IMR-90 (cell line): ENCODE data around the gene GLRA2. TPM values are rescaled to one million over a fixed set of nuclear protein-coding genes. Genes with fewer than 3 reads are reported as not detected.
A peak's percentile ranks its signal among the peaks of the same experiment; 100 is the strongest.

Experiments used
- ATAC-seq: fragments of 200-7000 bp; cut with Tn5 transposase; 2 replicates; pipeline ENCODE4 v1.9.1; 2020; ENCODE audit warnings: low read depth, mild to moderate bottlenecking, moderate library complexity
- BruUV-seq: library from RNA; stranded (reverse); fragments of 400-500 nt; replicated peaks from 2 replicates; lab custom pipeline; 2021; lab: Mats Ljungman, UMichigan
- CTCF ChIA-PET: fragments of 300-600 bp; formaldehyde crosslinking; extraction: SDS; loops from one replicate; lab custom pipeline; 2021; ENCODE audit warnings: antibody characterized with exemption; lab: Yijun Ruan, JAX
- POLR2A ChIA-PET: fragments of 300-600 bp; sonication (Branson Sonifier 250); formaldehyde crosslinking; loops from one replicate; lab custom pipeline; 2022; ENCODE audit warnings: antibody characterized with exemption; ENCODE audit not compliant: unreplicated experiment; lab: Charles Lee
- DNase-seq: peaks from one replicate; pipeline ENCODE4 v3.0.0; 2013
- H2AFZ ChIP-seq: replicated peaks from 2 replicates; pipeline ENCODE3; 2013; ENCODE audit warnings: low read length, mild to moderate bottlenecking; ENCODE audit not compliant: poor library complexity
- H2AK5ac ChIP-seq: 2 replicates; pipeline ENCODE4 v1.6.1; 2013; ENCODE audit warnings: low read depth, low read length, inconsistent platforms
- H2AK9ac ChIP-seq: replicated peaks from 2 replicates; pipeline ENCODE3; 2013; ENCODE audit warnings: mild to moderate bottlenecking, low read depth, low read length, moderate library complexity; ENCODE audit not compliant: poor library complexity
- H2BK120ac ChIP-seq: 2 replicates; pipeline ENCODE4 v1.6.1; 2013; ENCODE audit warnings: low read depth, low read length, inconsistent platforms
- H2BK15ac ChIP-seq: 3 replicates; pipeline ENCODE4 v1.6.1; 2013; ENCODE audit warnings: low read depth, low read length, inconsistent platforms
- H2BK20ac ChIP-seq: 2 replicates; pipeline ENCODE4 v1.6.1; 2013; ENCODE audit warnings: low read depth, mild to moderate bottlenecking, inconsistent platforms, low read length, moderate library complexity
- H2BK5ac ChIP-seq: 2 replicates; pipeline ENCODE4 v1.6.1; 2013; ENCODE audit warnings: mild to moderate bottlenecking, low read depth, low read length, inconsistent platforms; ENCODE audit not compliant: poor library complexity, severe bottlenecking
- H3K14ac ChIP-seq: replicated peaks from 2 replicates; pipeline ENCODE4 v1.6.1; 2013; ENCODE audit warnings: low read depth, low read length, inconsistent platforms
- H3K18ac ChIP-seq: 2 replicates; pipeline ENCODE4 v1.6.1; 2013; ENCODE audit warnings: low read depth, low read length, control low read depth
- H3K23ac ChIP-seq: 2 replicates; pipeline ENCODE4 v1.6.1; 2013; ENCODE audit warnings: low read depth, low read length, inconsistent platforms
- H3K27ac ChIP-seq: 2 replicates; pipeline ENCODE4 v1.5.1; 2013; ENCODE audit warnings: mild to moderate bottlenecking, control low read depth, low read length; ENCODE audit not compliant: insufficient read depth
- H3K27me3 ChIP-seq: 2 replicates; pipeline ENCODE4 v1.6.1; 2013; ENCODE audit warnings: low read length; ENCODE audit not compliant: control insufficient read depth, insufficient read depth
- H3K36me3 ChIP-seq: 2 replicates; pipeline ENCODE4 v1.6.1; 2013; ENCODE audit warnings: low read length, mixed read lengths; ENCODE audit not compliant: control insufficient read depth, insufficient read depth
- H3K4ac ChIP-seq: 2 replicates; pipeline ENCODE4 v1.6.1; 2013; ENCODE audit warnings: low read depth, low read length, inconsistent platforms
- H3K4me1 ChIP-seq: 2 replicates; pipeline ENCODE4 v1.6.1; 2013; ENCODE audit warnings: low read length, mixed read lengths; ENCODE audit not compliant: control insufficient read depth, insufficient read depth
- H3K4me2 ChIP-seq: 2 replicates; pipeline ENCODE4 v1.6.1; 2013; ENCODE audit warnings: low read depth, mild to moderate bottlenecking, control low read depth, low read length, moderate library complexity
- H3K4me3 ChIP-seq: 2 replicates; pipeline ENCODE4 v1.5.1; 2013; ENCODE audit warnings: low read depth, mild to moderate bottlenecking, control low read depth, low read length, moderate library complexity; ENCODE audit not compliant: insufficient read depth
- H3K56ac ChIP-seq: 2 replicates; pipeline ENCODE4 v1.6.1; 2013; ENCODE audit warnings: low read length, inconsistent platforms; ENCODE audit not compliant: insufficient read depth; ENCODE audit errors: extremely low read depth
- H3K79me1 ChIP-seq, 2 experiments: 2 replicates each; pipeline ENCODE4 v1.6.1; 2013; ENCODE audit warnings: low read length in 2 of 2, inconsistent platforms in 1 of 2, low read depth in 1 of 2
- H3K9ac ChIP-seq: 2 replicates; pipeline ENCODE4 v1.6.1; 2013; ENCODE audit warnings: low read depth, low read length, control low read depth
- H3K9me1 ChIP-seq: 2 replicates; pipeline ENCODE4 v1.6.1; 2013; ENCODE audit warnings: low read length, inconsistent platforms; ENCODE audit not compliant: insufficient read depth
- H3K9me3 ChIP-seq: 2 replicates; pipeline ENCODE4 v1.6.1; 2013; ENCODE audit warnings: low read length; ENCODE audit not compliant: control insufficient read depth, insufficient read depth
- H4K20me1 ChIP-seq: 2 replicates; pipeline ENCODE4 v1.6.1; 2013; ENCODE audit warnings: low read length, inconsistent platforms; ENCODE audit not compliant: insufficient read depth
- H4K5ac ChIP-seq: 2 replicates; pipeline ENCODE4 v1.6.1; 2013; ENCODE audit warnings: mild to moderate bottlenecking, low read depth, low read length, control low read depth
- H4K8ac ChIP-seq, 2 experiments: 2 replicates each; pipeline ENCODE4 v1.6.1; 2013; ENCODE audit warnings: low read depth in 2 of 2, low read length in 2 of 2, control low read depth in 1 of 2, inconsistent platforms in 1 of 2
- H4K91ac ChIP-seq: 2 replicates; pipeline ENCODE4 v1.6.1; 2013; ENCODE audit warnings: low read depth, low read length, inconsistent platforms; ENCODE audit not compliant: insufficient read depth
- CHD1 ChIP-seq: IDR thresholded peaks from 2 replicates; pipeline ENCODE4 v1.6.1; 2012; ENCODE audit warnings: low read depth, low read length, improper control_type of control experiment
- SMC3 ChIP-seq: fragments of 150-350 bp; IDR thresholded peaks from 2 replicates; pipeline ENCODE4 v1.6.1; 2016; ENCODE audit warnings: low read depth, mild to moderate bottlenecking, antibody characterized with exemption, low read length, moderate library complexity
- WGBS, 2 experiments: methylation state at CpG; one replicate each; pipeline versions ENCODE4 v1.1.5 to v1.1.7; 2013; ENCODE audit warnings: missing lambda C conversion rate in 2 of 2; ENCODE audit not compliant: insufficient read length in 1 of 2; ENCODE audit errors: extremely low coverage in 2 of 2; 5-methylcytosine and 5-hydroxymethylcytosine counted together
- dilution Hi-C: fragments of 300-500 bp; cut with HindIII; formaldehyde crosslinking; loops from one replicate; pipeline ENCODE4 v1.14.3; 2018; ENCODE audit warnings: low sequenced_read_pairs; ENCODE audit not compliant: unreplicated experiment
- in situ Hi-C: fragments of 300-500 bp; cut with MboI; formaldehyde crosslinking; loops from 3 replicates; pipeline ENCODE4 v1.14.3; 2019; ENCODE audit warnings: low sequenced_read_pairs, inconsistent platforms, mixed read lengths
- intact Hi-C: fragments of 100-400 bp; cut with micrococcal nuclease; formaldehyde crosslinking; loops from 2 replicates; pipeline ENCODE4 v1.10.0; 2022
- polyA plus RNA-seq, 3 experiments: library from polyadenylated mRNA; depleted of rRNA; stranded (reverse); fragments of >200 nt; gene quantifications; 2 replicates each; pipeline ENCODE4 v1.2.3, GENCODE V29; 2012; ENCODE audit warnings: low replicate concordance in 1 of 3
- total RNA-seq: library from RNA; depleted of rRNA; stranded (reverse); fragments of >200 nt; gene quantifications from 2 replicates; pipeline ENCODE4 v1.2.3, GENCODE V29; 2012
- TF ChIP-seq, protein P1 (sequence below): conservative IDR thresholded peaks from 2 replicates; pipeline ENCODE4 v1.5.1; 2012; ENCODE audit warnings: mild to moderate bottlenecking, low read depth, low read length, improper control_type of control experiment

GLRA2 gene
- total and polyA plus RNA-seq, 2 of the 4 experiments (the other 2 are of a cell fraction) = not detected

DNA sequence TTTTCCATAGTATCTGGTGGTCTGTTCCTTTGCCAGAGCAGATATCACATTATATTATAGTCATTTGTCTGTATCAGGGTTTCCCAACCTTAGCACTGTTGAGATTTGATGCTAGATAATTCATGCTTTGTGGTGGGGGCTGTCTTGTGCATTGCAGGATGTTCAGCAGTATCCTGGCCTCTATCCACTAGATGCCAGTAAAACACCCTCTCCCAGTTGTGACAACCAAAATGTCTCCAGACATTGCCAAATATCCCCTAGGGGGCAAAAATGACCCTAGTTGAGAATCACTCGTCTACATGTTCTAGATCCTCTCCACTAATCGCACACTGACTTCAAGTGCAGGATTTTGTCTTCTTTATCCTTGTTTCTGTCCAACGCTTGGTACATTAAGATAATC lies 182.8 kb downstream of the GLRA2 start:
- H3K36me3 ChIP-seq = no peaks in the 10 kb centered on the region
- CTCF ChIA-PET = no interaction called here
- H2BK15ac ChIP-seq = no peak overlapping the region
- no peaks in the 10 kb centered on the region for H3K4me1 ChIP-seq
- H3K56ac ChIP-seq = no peak overlapping the region
- no peak overlapping the region for H4K91ac ChIP-seq
- no peak overlapping the region for H3K4me2 ChIP-seq
- intact Hi-C loops = loop anchor here (10.0 kb wide), 1 partner anchor 433 kb away; no protein-coding TSS in a partner anchor
- H4K20me1 ChIP-seq = no peaks in the 10 kb centered on the region
- TF ChIP-seq SMC3 = 0 out of 2 replicates have a peak, but pooled peaks have one; percentile 5
- TF ChIP-seq, protein P1, sequence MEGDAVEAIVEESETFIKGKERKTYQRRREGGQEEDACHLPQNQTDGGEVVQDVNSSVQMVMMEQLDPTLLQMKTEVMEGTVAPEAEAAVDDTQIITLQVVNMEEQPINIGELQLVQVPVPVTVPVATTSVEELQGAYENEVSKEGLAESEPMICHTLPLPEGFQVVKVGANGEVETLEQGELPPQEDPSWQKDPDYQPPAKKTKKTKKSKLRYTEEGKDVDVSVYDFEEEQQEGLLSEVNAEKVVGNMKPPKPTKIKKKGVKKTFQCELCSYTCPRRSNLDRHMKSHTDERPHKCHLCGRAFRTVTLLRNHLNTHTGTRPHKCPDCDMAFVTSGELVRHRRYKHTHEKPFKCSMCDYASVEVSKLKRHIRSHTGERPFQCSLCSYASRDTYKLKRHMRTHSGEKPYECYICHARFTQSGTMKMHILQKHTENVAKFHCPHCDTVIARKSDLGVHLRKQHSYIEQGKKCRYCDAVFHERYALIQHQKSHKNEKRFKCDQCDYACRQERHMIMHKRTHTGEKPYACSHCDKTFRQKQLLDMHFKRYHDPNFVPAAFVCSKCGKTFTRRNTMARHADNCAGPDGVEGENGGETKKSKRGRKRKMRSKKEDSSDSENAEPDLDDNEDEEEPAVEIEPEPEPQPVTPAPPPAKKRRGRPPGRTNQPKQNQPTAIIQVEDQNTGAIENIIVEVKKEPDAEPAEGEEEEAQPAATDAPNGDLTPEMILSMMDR = peak; percentile 13; the same call in 1 of the 2 replicates
- no peak for TF ChIP-seq CHD1
- H2BK5ac ChIP-seq = no peak overlapping the region
- no peak overlapping the region for H2AFZ ChIP-seq
- H4K5ac ChIP-seq = no peak overlapping the region
- no peak overlapping the region for H3K4ac ChIP-seq
- H3K9me3 ChIP-seq = no peaks in the 10 kb centered on the region
- no peak overlapping the region for H3K9ac ChIP-seq
- H3K9me1 ChIP-seq = no peaks in the 10 kb centered on the region
- H3K4me3 ChIP-seq = no peak overlapping the region
- no peak overlapping the region for H3K23ac ChIP-seq
- POLR2A ChIA-PET = interaction anchor here (0.6 kb wide), 1 partner anchor 210 kb away, joined by 3 read pairs; no protein-coding TSS in a partner anchor
- no peak overlapping the region for H2BK120ac ChIP-seq
- no peak for ATAC-seq
- dilution Hi-C loops = no loop called here
- DNase-seq = no peak
- no CpG with 5 or more reads among the region's 3 CpGs for WGBS, 2 experiments
- no peak overlapping the region for H3K18ac ChIP-seq
- no peak overlapping the region for H3K14ac ChIP-seq
- BruUV-seq = no TSS peak
- H4K8ac ChIP-seq = no peak overlapping the region
- H2AK5ac ChIP-seq = no peak overlapping the region
- H3K27me3 ChIP-seq = no peaks in the 10 kb centered on the region
- no peaks in the 10 kb centered on the region for H3K79me1 ChIP-seq
- no peak overlapping the region for H3K27ac ChIP-seq
- in situ Hi-C loops = no loop called here
- H2BK20ac ChIP-seq = no peak overlapping the region
- no peak overlapping the region for H2AK9ac ChIP-seq
